Measurements from ENCODE around the gene SPDYE6. TPM values are rescaled to one million over a fixed set of nuclear protein-coding genes. Genes with fewer than 3 reads are reported as not detected.

The SPDYE6 gene
- total and polyA plus RNA-seq, 4 donors = 0.08 to 0.10 TPM; not detected in 2

DNA sequence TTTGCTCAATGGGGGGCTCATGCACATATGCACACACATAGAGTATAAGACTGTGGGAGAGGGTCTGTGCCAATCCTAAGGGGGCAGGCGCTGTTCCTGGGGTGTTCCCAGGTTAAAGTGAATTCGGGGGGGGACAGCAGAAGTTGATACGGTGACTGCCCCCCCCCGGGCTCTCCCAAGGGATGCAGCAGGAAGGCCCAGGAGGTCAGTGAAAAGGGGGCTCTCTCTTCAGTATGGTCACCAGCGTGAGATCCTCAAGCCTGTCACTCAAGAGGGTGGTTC lies 32.4 kb downstream of the SPDYE6 start:
- Histone ChIP-seq H3K36me3 (ENCODE audit: control insufficient read depth in 4 of 4, insufficient read depth in 4 of 4, low read length in 4 of 4) (no peaks in the 10 kb centered on the region), H3K27ac (ENCODE audit: low read depth in 1 of 2, low read length in 1 of 2) (no peak overlapping the region), H3K9me3 (ENCODE audit: control insufficient read depth in 4 of 4, insufficient read depth in 3 of 4, low read length in 3 of 4) (no peaks in the 10 kb centered on the region), H3K4me3 (no peak overlapping the region), H3K4me1 (ENCODE audit: control insufficient read depth in 5 of 5, insufficient read depth in 5 of 5, low read length in 5 of 5) (peaks cover 0 to 12% (median 0%) of the 10 kb centered on the region in 5 donors), H3K9ac (ENCODE audit: insufficient read depth in 1 of 2, low read length in 2 of 2) (no peak overlapping the region), H3K27me3 (ENCODE audit: control insufficient read depth in 3 of 3, insufficient read depth in 3 of 3, low read length in 2 of 3) (no peaks in the 10 kb centered on the region)
- TF ChIP-seq, protein P1, sequence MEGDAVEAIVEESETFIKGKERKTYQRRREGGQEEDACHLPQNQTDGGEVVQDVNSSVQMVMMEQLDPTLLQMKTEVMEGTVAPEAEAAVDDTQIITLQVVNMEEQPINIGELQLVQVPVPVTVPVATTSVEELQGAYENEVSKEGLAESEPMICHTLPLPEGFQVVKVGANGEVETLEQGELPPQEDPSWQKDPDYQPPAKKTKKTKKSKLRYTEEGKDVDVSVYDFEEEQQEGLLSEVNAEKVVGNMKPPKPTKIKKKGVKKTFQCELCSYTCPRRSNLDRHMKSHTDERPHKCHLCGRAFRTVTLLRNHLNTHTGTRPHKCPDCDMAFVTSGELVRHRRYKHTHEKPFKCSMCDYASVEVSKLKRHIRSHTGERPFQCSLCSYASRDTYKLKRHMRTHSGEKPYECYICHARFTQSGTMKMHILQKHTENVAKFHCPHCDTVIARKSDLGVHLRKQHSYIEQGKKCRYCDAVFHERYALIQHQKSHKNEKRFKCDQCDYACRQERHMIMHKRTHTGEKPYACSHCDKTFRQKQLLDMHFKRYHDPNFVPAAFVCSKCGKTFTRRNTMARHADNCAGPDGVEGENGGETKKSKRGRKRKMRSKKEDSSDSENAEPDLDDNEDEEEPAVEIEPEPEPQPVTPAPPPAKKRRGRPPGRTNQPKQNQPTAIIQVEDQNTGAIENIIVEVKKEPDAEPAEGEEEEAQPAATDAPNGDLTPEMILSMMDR (IDR thresholded peaks at IDR 0.05; ENCODE audit: control extremely low read depth, extremely low read depth) = no peak
- DNase-seq (no peak), ATAC-seq (ENCODE audit: insufficient read depth, low FRiP score) (no peak)
- 85 to 95% methylated on average over 5 of the region's 5 CpGs for WGBS, 2 donors

- Histone ChIP-seq H3K27me3 (ENCODE audit: control insufficient read depth in 3 of 3, insufficient read depth in 3 of 3, low read length in 2 of 3) (no peaks in the 10 kb centered on the region), H3K4me1 (ENCODE audit: control insufficient read depth in 5 of 5, insufficient read depth in 5 of 5, low read length in 5 of 5) (peaks cover 0 to 12% (median 0%) of the 10 kb centered on the region in 5 donors), H3K36me3 (ENCODE audit: control insufficient read depth in 4 of 4, insufficient read depth in 4 of 4, low read length in 4 of 4) (peaks cover 0 to 3% (median 0%) of the 10 kb centered on the region in 4 donors), H3K27ac (ENCODE audit: low read depth in 1 of 2, low read length in 1 of 2) (peak overlapping the region in 1 of 2 donors; percentile 51), H3K9ac (ENCODE audit: insufficient read depth in 1 of 2, low read length in 2 of 2) (no peak overlapping the region), H3K4me3 (no peak overlapping the region), H3K9me3 (ENCODE audit: control insufficient read depth in 4 of 4, insufficient read depth in 3 of 4, low read length in 3 of 4) (no peaks in the 10 kb centered on the region)
- no peak for ATAC-seq (ENCODE audit: insufficient read depth, low FRiP score)
- peak in 1 of 3 donors; percentile 8 for DNase-seq
- TF ChIP-seq, protein P1 (IDR thresholded peaks at IDR 0.05; ENCODE audit: control extremely low read depth, extremely low read depth) = no peak
- 50 to 70% methylated on average over 8 of the region's 8 CpGs for WGBS, 2 donors
Measured at GRCh38 chr7:102322202-102322715, 34.0 kb downstream of the SPDYE6 start.

- Histone ChIP-seq H3K4me1 (ENCODE audit: control insufficient read depth in 5 of 5, insufficient read depth in 5 of 5, low read length in 5 of 5) (peaks cover 0 to 12% (median 0%) of the 10 kb centered on the region in 5 donors), H3K36me3 (ENCODE audit: control insufficient read depth in 4 of 4, insufficient read depth in 4 of 4, low read length in 4 of 4) (peaks cover 0 to 5% (median 0%) of the 10 kb centered on the region in 4 donors), H3K9ac (ENCODE audit: insufficient read depth in 1 of 2, low read length in 2 of 2) (no peak overlapping the region), H3K27me3 (ENCODE audit: control insufficient read depth in 3 of 3, insufficient read depth in 3 of 3, low read length in 2 of 3) (no peaks in the 10 kb centered on the region), H3K9me3 (ENCODE audit: control insufficient read depth in 4 of 4, insufficient read depth in 3 of 4, low read length in 3 of 4) (no peaks in the 10 kb centered on the region), H3K27ac (ENCODE audit: low read depth in 1 of 2, low read length in 1 of 2) (peak overlapping the region in 1 of 2 donors; percentile 51), H3K4me3 (no peak overlapping the region)
- TF ChIP-seq, protein P1 (IDR thresholded peaks at IDR 0.05; ENCODE audit: control extremely low read depth, extremely low read depth) = no peak
- DNase-seq (peak; percentile 27 to 45 (median 36)), ATAC-seq (ENCODE audit: insufficient read depth, low FRiP score) (no peak)
- WGBS, 2 donors = 44 to 53% methylated on average over 62 to 73 of the region's 73 CpGs
Measured at GRCh38 chr7:102321351-102322201, 34.7 kb downstream of the SPDYE6 start.

Measured in lung (tissue), 12 donors.